GM19372 (cell line): ENCODE data around the gene SH3RF3.

ENCODE experiments used
- ATAC-seq: cut with Tn5 transposase; IDR thresholded peaks from one replicate; pipeline ENCODE4 v1.9.1; 2021; ENCODE audit warnings: mild to moderate bottlenecking, low read depth, moderate library complexity; ENCODE audit not compliant: unreplicated experiment

Gene SH3RF3

DNA sequence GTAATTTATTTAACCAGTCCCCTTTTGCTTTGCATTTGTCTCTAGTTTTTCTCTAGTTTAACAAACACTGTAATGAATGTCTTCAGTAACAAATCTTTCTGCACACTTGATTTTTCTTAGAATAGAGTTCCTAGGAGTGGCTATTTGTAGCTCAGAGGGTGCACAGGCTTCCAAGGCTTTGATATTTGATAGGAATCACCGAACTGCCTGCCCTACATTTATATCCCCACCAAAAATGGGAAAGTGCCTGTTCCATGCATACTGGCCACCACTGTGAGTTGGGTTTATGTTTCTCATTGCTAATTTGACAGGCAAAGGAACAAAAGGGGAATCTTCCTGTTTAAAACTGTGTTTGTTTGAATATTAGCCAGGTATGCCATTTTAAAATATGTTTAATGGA is 238.7 kb downstream of the SH3RF3 start:
- no peak for ATAC-seq

GRCh38 chr2:109368798-109369197 is 239.8 kb downstream of the SH3RF3 start:
- no peak for ATAC-seq

GRCh38 chr2:109369671-109370191 is 240.7 kb downstream of the SH3RF3 start:
- ATAC-seq: no peak

- no peak for ATAC-seq
These were observed 241.5 kb downstream of the SH3RF3 start for GRCh38 chr2:109370399-109371035.

GRCh38 chr2:109371481-109372170 is 242.6 kb downstream of the SH3RF3 start:
- ATAC-seq: no peak

DNA sequence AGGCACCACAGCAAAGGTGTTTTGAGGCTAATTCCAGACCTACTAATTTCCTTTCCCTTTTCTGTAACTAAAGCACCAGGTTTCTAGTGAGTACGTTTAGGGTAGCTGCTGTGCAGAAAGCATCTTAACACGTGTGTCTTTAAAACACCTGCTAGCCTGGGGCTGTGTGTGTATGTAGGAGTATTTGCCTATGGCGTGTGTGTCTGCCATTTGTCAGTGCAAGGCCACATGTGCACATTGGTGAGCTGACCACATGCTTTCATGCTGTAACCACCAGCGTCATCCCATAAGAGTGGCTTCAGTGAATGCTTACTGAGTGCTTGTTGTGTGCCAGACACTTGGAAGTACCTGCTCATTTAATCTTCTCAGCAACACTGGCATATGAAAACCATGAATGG is 243.2 kb downstream of the SH3RF3 start:
- no peak for ATAC-seq

- ATAC-seq: no peak
These were observed 243.6 kb downstream of the SH3RF3 start for GRCh38 chr2:109372614-109373013.

DNA sequence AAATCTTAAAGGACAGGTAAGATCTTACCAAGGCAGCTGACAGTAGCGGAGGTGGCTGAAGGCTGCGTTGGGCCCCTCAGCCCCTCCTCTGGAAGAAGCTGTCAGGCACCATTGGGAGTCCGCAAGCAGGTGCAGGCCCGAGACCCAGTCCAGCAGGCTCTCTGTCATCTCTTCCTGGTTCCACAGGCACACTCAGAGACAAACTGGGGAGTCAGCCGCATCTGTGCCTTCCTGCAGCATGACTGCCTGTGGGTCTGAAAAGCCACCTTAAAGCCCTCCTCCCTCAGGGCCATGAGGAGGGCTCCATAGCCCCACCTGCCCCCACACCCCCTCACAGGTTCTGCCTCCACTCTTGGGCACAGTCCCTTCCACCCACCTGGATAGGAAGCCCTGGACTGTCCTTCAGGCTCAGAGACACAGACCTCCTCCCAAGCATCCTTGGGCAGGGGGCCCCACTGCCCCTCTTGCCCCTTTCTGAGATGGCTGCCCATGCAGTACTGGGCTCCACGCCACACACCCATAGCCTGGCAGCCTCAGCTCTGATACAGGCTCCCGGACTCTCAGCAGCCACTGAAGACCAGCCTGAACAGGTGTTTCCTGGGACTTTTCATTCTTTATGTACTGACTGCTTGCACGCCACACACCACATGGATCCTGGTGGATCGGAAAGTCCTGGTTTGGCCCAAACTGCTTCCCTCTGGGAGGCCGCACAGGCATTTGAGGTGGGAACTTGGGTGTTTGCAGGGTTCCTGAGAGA is 245.0 kb downstream of the SH3RF3 start:
- no peak for ATAC-seq

- no peak for ATAC-seq
These were observed 245.6 kb downstream of the SH3RF3 start for GRCh38 chr2:109374548-109375130.

- ATAC-seq: no peak
These were observed 246.1 kb downstream of the SH3RF3 start for GRCh38 chr2:109375131-109375561.

- no peak for ATAC-seq
These were observed 246.7 kb downstream of the SH3RF3 start for GRCh38 chr2:109375656-109376055.

GRCh38 chr2:109376115-109376514 is 247.1 kb downstream of the SH3RF3 start:
- ATAC-seq: no peak

- no peak for ATAC-seq
These were observed 247.9 kb downstream of the SH3RF3 start for GRCh38 chr2:109376796-109377495.

- no peak for ATAC-seq
These were observed 249.0 kb downstream of the SH3RF3 start for GRCh38 chr2:109377976-109378375.

DNA sequence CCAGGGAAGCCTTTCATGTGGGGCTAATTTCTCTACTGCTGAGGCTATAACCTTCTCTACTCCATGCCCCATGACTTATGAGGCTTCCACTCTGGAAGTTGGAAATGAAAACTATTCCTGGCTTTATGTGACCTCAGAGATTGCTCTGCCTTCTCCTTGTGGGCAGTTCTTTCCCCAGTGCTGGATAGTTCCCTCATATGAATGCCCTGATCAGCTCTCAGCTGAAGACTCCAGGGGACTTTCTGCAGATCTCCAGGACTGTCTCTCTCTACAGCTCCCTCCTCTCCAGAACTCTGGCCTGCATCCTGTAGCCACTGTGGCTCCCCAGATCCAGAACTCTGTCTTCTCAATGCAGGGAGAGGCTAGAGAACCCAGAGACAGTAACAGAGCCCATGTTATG is 249.7 kb downstream of the SH3RF3 start:
- no peak for ATAC-seq

- no peak for ATAC-seq
These were observed 250.5 kb downstream of the SH3RF3 start for GRCh38 chr2:109379507-109379906.

DNA sequence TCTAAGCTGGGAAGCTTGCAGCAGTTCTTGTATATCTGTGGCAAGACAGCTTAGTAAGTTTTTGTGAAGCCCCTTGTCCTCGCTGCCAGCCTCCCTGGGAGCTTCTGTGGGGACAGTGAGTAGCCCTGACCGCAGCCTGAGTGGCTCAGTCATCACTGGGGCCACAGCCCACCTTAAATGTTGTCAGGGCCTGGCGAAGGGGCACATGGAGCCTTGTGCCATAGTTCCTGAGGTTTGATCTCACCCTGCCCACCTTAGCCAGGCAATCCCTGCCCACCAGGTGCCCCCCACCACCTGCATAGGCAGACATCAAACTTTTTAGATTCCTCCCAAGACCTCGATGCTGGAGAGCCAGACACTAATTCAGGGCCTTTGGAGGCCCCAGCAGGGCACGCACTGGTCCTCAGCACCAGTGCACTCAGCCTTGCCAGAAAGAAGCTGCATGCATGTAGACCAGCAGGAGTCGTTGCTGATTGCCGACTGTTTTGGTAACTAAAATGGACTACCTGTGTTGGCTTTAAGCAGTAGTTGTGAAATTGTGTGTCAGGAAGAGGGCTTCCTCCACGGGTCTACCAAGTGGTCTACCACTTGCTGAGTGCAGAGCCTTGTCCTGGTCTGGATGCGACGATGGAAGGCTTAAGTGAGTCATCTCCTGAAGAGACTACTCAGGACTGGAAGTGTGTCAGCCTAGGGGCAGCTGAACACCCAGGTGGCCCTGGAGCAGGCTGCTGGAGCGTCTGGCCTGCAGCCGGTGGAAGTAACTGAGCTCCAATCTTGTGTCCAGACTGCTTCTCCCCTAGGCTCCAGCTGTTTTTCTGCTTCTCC is 251.7 kb downstream of the SH3RF3 start:
- ATAC-seq: no peak

DNA sequence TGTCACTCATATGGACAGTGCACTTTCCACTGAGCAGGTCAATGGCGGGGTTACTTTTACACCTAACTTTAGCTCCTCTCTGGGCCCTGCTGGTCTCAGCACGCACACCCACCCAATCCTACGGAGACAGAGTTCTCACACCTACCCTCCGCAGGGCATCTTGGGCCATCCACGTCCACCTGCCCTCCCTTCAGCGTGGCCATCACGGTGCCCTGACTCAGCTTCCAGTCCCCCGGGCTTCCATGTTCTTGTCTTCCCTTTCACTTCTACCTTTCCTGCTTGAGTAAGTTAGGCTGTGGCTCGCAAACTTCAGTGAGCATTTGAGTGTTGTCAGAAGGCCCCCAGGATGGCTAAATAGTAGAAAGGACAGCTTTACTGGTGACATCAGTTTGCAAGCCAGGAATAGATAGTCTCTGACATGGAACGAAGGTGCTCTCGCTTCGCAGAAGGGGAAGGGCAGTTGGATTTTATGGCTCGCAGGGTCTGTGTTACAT is 252.4 kb downstream of the SH3RF3 start:
- ATAC-seq: no peak

- ATAC-seq: no peak
These were observed 253.4 kb downstream of the SH3RF3 start for GRCh38 chr2:109382226-109382895.
